ENCODE results near the gene SLC20A1. TPM values are rescaled to one million over a fixed set of nuclear protein-coding genes. Genes with fewer than 3 reads are reported as not detected.

The SLC20A1 gene
- total RNA-seq, 1 donor from 2014 or later: 59.4 TPM

DNA sequence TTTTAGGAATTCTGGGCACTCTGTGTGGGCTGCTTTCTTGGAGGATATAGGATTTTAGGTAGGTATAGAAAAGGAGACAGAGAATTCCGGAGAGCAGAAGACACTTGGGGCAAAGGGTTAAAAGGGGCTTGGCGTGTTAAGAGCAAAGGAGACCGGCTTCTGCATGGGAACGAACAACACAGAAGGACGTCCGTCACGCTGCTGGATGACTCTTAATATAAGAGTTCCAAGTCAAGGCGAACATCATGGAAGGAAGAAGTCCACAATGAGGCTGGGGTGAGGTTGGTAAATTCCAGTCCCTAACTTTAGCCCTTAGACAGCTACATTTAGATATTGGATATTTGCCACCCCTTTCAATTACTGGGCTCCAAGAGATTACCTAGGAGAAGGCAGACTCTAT is 15.9 kb upstream of the SLC20A1 start:
- H3K27ac ChIP-seq: no peak overlapping the region
- intact Hi-C loops (cut with DNase I): no loop called here
- H3K4me1 ChIP-seq: peaks cover 41% of the 10 kb centered on the region
- TF ChIP-seq, protein P1, sequence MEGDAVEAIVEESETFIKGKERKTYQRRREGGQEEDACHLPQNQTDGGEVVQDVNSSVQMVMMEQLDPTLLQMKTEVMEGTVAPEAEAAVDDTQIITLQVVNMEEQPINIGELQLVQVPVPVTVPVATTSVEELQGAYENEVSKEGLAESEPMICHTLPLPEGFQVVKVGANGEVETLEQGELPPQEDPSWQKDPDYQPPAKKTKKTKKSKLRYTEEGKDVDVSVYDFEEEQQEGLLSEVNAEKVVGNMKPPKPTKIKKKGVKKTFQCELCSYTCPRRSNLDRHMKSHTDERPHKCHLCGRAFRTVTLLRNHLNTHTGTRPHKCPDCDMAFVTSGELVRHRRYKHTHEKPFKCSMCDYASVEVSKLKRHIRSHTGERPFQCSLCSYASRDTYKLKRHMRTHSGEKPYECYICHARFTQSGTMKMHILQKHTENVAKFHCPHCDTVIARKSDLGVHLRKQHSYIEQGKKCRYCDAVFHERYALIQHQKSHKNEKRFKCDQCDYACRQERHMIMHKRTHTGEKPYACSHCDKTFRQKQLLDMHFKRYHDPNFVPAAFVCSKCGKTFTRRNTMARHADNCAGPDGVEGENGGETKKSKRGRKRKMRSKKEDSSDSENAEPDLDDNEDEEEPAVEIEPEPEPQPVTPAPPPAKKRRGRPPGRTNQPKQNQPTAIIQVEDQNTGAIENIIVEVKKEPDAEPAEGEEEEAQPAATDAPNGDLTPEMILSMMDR (IDR thresholded peaks at IDR 0.05): no peak
- no peaks in the 10 kb centered on the region for H3K36me3 ChIP-seq
- H3K27me3 ChIP-seq: no peaks in the 10 kb centered on the region
- H3K4me3 ChIP-seq: no peak overlapping the region
- no peaks in the 10 kb centered on the region for H3K9me3 ChIP-seq
- no peak for DNase-seq
- ATAC-seq: no peak

DNA sequence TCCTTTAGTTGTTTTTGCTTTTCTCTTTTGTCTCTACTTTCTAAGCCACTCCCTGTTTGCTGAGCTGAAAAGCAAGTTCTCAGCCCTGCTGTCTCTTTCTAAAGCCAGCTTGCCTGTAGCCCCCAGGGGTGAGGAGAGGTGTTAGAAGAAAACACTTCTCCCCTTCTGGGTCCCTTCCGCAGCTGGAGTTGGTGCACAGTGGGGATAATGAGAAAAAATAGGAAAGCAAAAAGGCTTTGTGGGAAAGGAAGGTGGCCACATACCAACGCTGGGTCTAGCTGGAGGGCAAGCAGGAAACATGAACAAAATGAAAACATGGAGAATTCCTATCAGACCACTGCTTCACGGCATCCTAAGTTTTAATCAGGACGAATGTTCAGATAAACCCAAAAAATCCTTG is 15.5 kb upstream of the SLC20A1 start:
- no peaks in the 10 kb centered on the region for H3K36me3 ChIP-seq
- peaks cover 41% of the 10 kb centered on the region for H3K4me1 ChIP-seq
- no peaks in the 10 kb centered on the region for H3K27me3 ChIP-seq
- no peaks in the 10 kb centered on the region for H3K9me3 ChIP-seq
- TF ChIP-seq, protein P1 (IDR thresholded peaks at IDR 0.05): no peak
- intact Hi-C loops (cut with DNase I): no loop called here
- ATAC-seq: no peak
- no peak overlapping the region for H3K4me3 ChIP-seq
- no peak overlapping the region for H3K27ac ChIP-seq
- DNase-seq: peak; percentile 8

DNA sequence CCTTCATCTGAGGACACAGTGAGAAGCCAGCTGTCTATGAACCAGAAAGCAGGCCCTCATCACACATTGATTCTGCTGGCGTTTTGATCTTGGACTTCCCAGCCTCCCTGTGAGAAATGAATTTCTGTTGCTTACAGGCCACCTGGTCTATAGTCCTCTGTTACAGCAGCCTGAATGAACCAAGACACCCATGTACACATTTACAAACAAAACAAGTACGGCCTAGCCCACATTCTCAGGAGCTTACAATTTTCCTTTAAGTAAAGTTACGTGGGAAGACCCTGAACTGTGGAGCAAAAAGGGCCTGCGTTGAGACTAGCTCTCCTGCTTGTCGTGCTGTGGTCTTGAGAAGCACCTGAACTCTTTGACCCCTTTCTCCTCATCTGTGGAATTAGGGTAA is 12.0 kb upstream of the SLC20A1 start:
- Histone ChIP-seq H3K27me3 (no peaks in the 10 kb centered on the region), H3K36me3 (no peaks in the 10 kb centered on the region), H3K4me1 (peaks cover 16% of the 10 kb centered on the region), H3K27ac (no peak overlapping the region), H3K4me3 (no peak overlapping the region), H3K9me3 (no peaks in the 10 kb centered on the region)
- intact Hi-C loops (cut with DNase I): no loop called here
- ATAC-seq (no peak), DNase-seq (no peak)
- TF ChIP-seq, protein P1 (IDR thresholded peaks at IDR 0.05): no peak

DNA sequence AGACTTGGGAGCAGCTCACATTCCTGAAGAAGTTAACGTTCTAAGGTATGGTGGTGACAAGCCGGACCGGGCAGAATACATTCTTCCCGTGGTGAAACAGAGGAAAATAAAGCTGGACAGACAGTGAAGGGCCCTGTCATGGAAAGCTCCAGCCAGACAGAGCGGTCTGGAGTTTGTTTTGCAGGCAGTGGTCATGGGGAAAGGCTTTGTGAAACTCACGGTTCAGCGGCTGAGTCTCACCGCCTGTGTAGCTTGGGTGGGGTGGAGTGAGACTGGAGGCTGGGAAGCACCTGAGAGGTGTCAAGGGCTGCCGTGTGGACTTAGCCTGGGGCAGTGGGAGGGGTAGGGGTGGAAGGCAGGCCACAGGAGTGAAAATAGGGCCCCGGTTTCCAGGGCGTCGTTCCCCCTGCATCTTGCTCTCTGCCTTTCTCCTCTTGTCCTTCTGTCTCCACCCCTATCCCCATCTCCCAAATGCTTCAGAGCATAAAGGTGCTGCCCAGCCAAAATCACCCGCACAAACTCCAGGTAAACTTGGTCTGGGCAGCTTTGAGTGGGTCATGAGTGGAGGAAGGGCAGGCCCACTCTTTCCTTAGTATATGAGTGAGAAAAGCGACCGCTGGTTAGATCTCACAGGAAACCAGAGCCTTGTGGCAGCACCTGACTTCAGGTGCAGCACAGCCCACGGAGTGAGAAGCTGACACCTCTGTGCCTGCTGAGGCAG is 11.4 kb upstream of the SLC20A1 start:
- no peaks in the 10 kb centered on the region for H3K27me3 ChIP-seq
- peaks cover 16% of the 10 kb centered on the region for H3K4me1 ChIP-seq
- H3K27ac ChIP-seq: no peak overlapping the region
- no peak for ATAC-seq
- DNase-seq: peak; percentile 48
- intact Hi-C loops (cut with DNase I): no loop called here
- no peaks in the 10 kb centered on the region for H3K36me3 ChIP-seq
- no peaks in the 10 kb centered on the region for H3K9me3 ChIP-seq
- no peak overlapping the region for H3K4me3 ChIP-seq
- TF ChIP-seq, protein P1 (IDR thresholded peaks at IDR 0.05): no peak

DNA sequence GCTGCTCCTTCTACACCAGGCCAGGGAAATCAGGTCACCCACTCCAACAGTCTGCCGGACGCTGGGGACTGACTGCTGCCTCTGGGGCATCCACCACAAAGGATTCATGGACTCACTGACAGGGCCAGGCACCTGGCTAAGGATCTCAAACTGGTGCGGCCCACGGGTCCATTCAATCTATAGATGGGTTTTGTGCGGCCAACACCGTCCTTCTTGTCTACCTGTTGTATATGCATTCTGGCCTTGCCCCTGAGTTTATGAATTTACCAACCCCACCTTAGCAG is 10.9 kb upstream of the SLC20A1 start:
- Histone ChIP-seq H3K9me3 (no peaks in the 10 kb centered on the region), H3K27ac (no peak overlapping the region), H3K27me3 (no peaks in the 10 kb centered on the region), H3K4me3 (no peak overlapping the region), H3K4me1 (peaks cover 16% of the 10 kb centered on the region), H3K36me3 (no peaks in the 10 kb centered on the region)
- ATAC-seq (no peak), DNase-seq (peak; percentile 53)
- TF ChIP-seq, protein P1 (IDR thresholded peaks at IDR 0.05): no peak
- intact Hi-C loops (cut with DNase I): no loop called here
